H1 (cell line): ENCODE measurements around the gene DTWD1. TPM values are rescaled to one million over a fixed set of nuclear protein-coding genes. Genes with fewer than 3 reads are reported as not detected.

Experiments used
- CBX5 ChIP-seq: fragments of 300-800, 300-1000 bp; sonication (generic); IDR thresholded peaks from 2 replicates; pipeline ENCODE4 v1.7.1; 2016; ENCODE audit warnings: antibody characterized with exemption, low read length, low read depth
- KDM4A ChIP-seq: IDR thresholded peaks from one replicate; pipeline ENCODE4 v1.7.1; 2012; ENCODE audit warnings: low read depth, mild to moderate bottlenecking, moderate library complexity, low read length, inconsistent platforms; ENCODE audit not compliant: severe bottlenecking
- PHF8 ChIP-seq: fragments of 200-600 bp; sonication (generic); conservative IDR thresholded peaks from 2 replicates; pipeline ENCODE4 v1.7.1; 2012; ENCODE audit warnings: low read depth, mild to moderate bottlenecking, inconsistent platforms, low read length, moderate library complexity
- SAP30 ChIP-seq: fragments of 300-600 bp; sonication (generic); IDR thresholded peaks from 2 replicates; pipeline ENCODE4 v1.7.1; 2012; ENCODE audit warnings: low read length, moderate library complexity, mild to moderate bottlenecking, inconsistent platforms; ENCODE audit not compliant: insufficient read depth, insufficient replicate concordance
- SIN3A ChIP-seq, 2 experiments: IDR thresholded peaks in 1 of 2; conservative IDR thresholded peaks in 1 of 2; 2 replicates each; pipeline ENCODE4 v1.6.1; 2011 to 2012; ENCODE audit warnings: low read length in 2 of 2, improper control_type of control experiment in 1 of 2, low read depth in 1 of 2, mild to moderate bottlenecking in 1 of 2
- polyA plus RNA-seq, 7 experiments: library from polyadenylated mRNA; depleted of rRNA in 3 of 7; stranded (reverse) in 5 of 7; unstranded in 2 of 7; fragments of >200 nt in 5 of 7; fragments of 200-250 nt in 2 of 7; gene quantifications; 1 replicate in 5 of 7; 2 replicates in 1 of 7; 4 replicates in 1 of 7; pipeline versions ENCODE4 v1.2.1 to v1.2.3, GENCODE V29; 2011 to 2013; ENCODE audit warnings: missing spikeins in 2 of 7, mixed read lengths in 2 of 7
- total RNA-seq: library from RNA; stranded (reverse); fragmentation: NEBNext Ultra II Directional; extraction: Animal tissue kit (Norgen Biotek cat#: 25700); gene quantifications from 2 replicates; pipeline ENCODE4 v1.2.1, GENCODE V29; 2021
- TF ChIP-seq, protein P1 (sequence below): IDR thresholded peaks from 2 replicates; pipeline ENCODE4 v1.6.1; 2011; ENCODE audit warnings: low read length, improper control_type of control experiment

DTWD1 gene
- total and polyA plus RNA-seq, 2 of the 8 experiments (the other 6 are each of a cell fraction or from before 2014, with no cell fraction given), result 10.4 to 32.4 TPM

DNA sequence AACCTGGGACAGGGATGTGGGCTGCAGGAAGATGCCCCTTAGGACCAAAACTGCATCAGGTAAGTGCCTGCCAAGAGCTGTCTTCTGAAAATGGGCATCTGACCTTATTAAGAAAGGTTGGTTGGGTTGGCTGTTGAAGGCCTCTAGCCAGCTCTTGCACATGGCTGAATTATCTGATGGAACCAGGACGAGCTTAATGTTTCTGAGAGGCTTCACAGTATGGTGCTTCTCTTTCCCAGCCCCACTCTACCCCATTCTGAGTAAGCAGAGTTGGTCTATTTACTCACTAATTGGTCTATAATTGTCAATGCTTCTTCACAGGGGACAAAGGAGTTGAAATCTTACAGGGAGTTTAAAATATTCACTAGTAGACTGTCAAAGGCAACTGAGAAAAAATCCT, 48.4 kb downstream of the DTWD1 start (continued):
- no peak for TF ChIP-seq SAP30
- TF ChIP-seq, protein P1, sequence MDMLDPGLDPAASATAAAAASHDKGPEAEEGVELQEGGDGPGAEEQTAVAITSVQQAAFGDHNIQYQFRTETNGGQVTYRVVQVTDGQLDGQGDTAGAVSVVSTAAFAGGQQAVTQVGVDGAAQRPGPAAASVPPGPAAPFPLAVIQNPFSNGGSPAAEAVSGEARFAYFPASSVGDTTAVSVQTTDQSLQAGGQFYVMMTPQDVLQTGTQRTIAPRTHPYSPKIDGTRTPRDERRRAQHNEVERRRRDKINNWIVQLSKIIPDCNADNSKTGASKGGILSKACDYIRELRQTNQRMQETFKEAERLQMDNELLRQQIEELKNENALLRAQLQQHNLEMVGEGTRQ, result no peak
- TF ChIP-seq PHF8, result no peak
- TF ChIP-seq KDM4A, result no peak
- no peak for TF ChIP-seq SIN3A (conservative IDR thresholded peaks at IDR 0.05 in 1 of 2, IDR thresholded peaks at IDR 0.05 in 1 of 2; ENCODE audit: low read depth in 1 of 2, low read length in 2 of 2)
- no peak for TF ChIP-seq CBX5
